Measurements from ENCODE around the gene ANKRD31. TPM values are rescaled to one million over a fixed set of nuclear protein-coding genes. Genes with fewer than 3 reads are reported as not detected.

ANKRD31 gene
- total RNA-seq, 1 experiment from 2014 or later: 0.09 TPM

DNA sequence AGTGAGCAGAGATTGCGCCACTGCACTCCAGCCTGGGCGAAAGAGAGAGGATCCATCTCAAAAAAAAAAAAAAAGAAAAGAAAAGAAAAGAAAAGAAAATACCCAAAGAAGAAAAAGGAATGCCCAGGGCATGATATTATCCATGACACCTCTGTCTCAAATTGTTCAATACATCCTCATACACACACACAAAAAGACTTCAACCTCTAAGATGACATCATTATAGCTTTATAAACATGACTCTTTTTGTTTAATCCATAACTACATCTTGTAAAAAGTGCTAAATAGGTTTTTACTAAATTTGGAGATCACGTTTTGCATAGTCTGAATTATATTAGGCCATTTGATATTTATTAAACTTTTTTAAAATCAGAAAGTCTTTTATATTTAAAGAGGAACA, 33.1 kb downstream of the ANKRD31 start:
- ChIA-PET CTCF (no interaction called here), POLR2A (no interaction called here)
- Mint-ChIP-seq H3K27ac (no peak overlapping the region), H3K27me3 (ENCODE audit: low read depth) (no peaks in the 10 kb centered on the region), H3K36me3 (no peaks in the 10 kb centered on the region), H3K4me1 (no peaks in the 10 kb centered on the region), H3K4me3 (no peak overlapping the region), H3K9me3 (no peaks in the 10 kb centered on the region)
- TF ChIP-seq ZNF423 (CRISPR knock-in tag; IDR thresholded peaks at IDR 0.05) (no peak), RELA (CRISPR knock-in tag; IDR thresholded peaks at IDR 0.05; ENCODE audit: borderline replicate concordance) (no peak), E2F5 (CRISPR knock-in tag; IDR thresholded peaks at IDR 0.05) (no peak), NR1H2 (CRISPR knock-in tag; IDR thresholded peaks at IDR 0.05) (no peak), GTF2I (CRISPR knock-in tag; conservative IDR thresholded peaks at IDR 0.05) (no peak), NR3C1 (CRISPR knock-in tag; conservative IDR thresholded peaks at IDR 0.05; ENCODE audit: low read depth) (no peak), AR (CRISPR knock-in tag; IDR thresholded peaks at IDR 0.05) (no peak), TEAD4 (CRISPR knock-in tag; IDR thresholded peaks at IDR 0.05) (no peak), SMAD4 (CRISPR knock-in tag; IDR thresholded peaks at IDR 0.05) (no peak), ZNF219 (CRISPR knock-in tag; IDR thresholded peaks at IDR 0.05; ENCODE audit: borderline replicate concordance) (no peak), IRF2 (CRISPR knock-in tag; IDR thresholded peaks at IDR 0.05; ENCODE audit: borderline replicate concordance, low read depth) (no peak), ZMAT4 (CRISPR knock-in tag; IDR thresholded peaks at IDR 0.05) (no peak), RORB (CRISPR knock-in tag; IDR thresholded peaks at IDR 0.05) (no peak), NFYB (CRISPR knock-in tag; conservative IDR thresholded peaks at IDR 0.05; ENCODE audit: low read depth) (no peak), NFE2L1 (CRISPR knock-in tag; IDR thresholded peaks at IDR 0.05) (no peak)
- TF ChIP-seq, protein P1, sequence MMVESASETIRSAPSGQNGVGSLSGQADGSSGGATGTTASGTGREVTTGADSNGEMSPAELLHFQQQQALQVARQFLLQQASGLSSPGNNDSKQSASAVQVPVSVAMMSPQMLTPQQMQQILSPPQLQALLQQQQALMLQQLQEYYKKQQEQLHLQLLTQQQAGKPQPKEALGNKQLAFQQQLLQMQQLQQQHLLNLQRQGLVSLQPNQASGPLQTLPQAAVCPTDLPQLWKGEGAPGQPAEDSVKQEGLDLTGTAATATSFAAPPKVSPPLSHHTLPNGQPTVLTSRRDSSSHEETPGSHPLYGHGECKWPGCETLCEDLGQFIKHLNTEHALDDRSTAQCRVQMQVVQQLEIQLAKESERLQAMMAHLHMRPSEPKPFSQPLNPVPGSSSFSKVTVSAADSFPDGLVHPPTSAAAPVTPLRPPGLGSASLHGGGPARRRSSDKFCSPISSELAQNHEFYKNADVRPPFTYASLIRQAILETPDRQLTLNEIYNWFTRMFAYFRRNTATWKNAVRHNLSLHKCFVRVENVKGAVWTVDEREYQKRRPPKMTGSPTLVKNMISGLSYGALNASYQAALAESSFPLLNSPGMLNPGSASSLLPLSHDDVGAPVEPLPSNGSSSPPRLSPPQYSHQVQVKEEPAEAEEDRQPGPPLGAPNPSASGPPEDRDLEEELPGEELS (CRISPR knock-in tag; IDR thresholded peaks at IDR 0.05): no peak
- TF ChIP-seq, protein P2, sequence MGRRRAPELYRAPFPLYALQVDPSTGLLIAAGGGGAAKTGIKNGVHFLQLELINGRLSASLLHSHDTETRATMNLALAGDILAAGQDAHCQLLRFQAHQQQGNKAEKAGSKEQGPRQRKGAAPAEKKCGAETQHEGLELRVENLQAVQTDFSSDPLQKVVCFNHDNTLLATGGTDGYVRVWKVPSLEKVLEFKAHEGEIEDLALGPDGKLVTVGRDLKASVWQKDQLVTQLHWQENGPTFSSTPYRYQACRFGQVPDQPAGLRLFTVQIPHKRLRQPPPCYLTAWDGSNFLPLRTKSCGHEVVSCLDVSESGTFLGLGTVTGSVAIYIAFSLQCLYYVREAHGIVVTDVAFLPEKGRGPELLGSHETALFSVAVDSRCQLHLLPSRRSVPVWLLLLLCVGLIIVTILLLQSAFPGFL (CRISPR knock-in tag; IDR thresholded peaks at IDR 0.05; ENCODE audit: borderline replicate concordance): no peak
- DNase-seq (ENCODE audit: low spot score) (no peak), ATAC-seq (no peak)

DNA sequence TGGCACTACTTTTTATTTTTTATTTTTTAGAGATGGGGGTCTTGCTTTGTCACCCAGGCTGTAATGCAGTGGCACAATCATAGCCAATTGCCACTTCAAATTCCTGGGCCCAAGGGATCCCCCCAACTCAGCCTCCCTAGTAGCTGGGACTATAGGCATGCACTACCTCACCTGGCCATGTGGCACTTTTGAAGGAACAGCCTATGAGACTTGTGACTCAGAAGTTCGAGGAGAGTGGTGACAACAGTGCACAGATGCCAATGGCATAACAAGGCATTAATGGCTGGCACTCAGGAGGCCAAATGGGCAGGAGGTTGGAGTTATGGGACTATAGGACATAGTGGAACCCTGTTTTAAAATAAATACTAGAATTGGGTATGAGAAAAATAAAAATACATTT, 33.7 kb downstream of the ANKRD31 start:
- Mint-ChIP-seq H3K36me3 (no peaks in the 10 kb centered on the region), H3K9me3 (no peaks in the 10 kb centered on the region), H3K4me3 (no peak overlapping the region), H3K27me3 (ENCODE audit: low read depth) (no peaks in the 10 kb centered on the region), H3K4me1 (no peaks in the 10 kb centered on the region), H3K27ac (no peak overlapping the region)
- ChIA-PET CTCF (interaction anchor here (0.9 kb wide), 1 partner anchor 10 kb away, joined by 3 read pairs; no protein-coding TSS in a partner anchor), POLR2A (no interaction called here)
- ATAC-seq: peak; percentile 79
- no peak for DNase-seq (ENCODE audit: low spot score)
- no peak for TF ChIP-seq JAZF1 (CRISPR knock-in tag; IDR thresholded peaks at IDR 0.05)
- no peak for TF ChIP-seq AR (CRISPR knock-in tag; IDR thresholded peaks at IDR 0.05)
- no peak for TF ChIP-seq MLX (CRISPR knock-in tag; IDR thresholded peaks at IDR 0.05)
- TF ChIP-seq ZBTB21 (CRISPR knock-in tag; IDR thresholded peaks at IDR 0.05; ENCODE audit: borderline replicate concordance): no peak
- no peak for TF ChIP-seq PRRX2 (CRISPR knock-in tag; IDR thresholded peaks at IDR 0.05)

All from WTC11 (cell line).